Spleen (tissue), 11 donors: Measurements from ENCODE around the gene RPF1. TPM values are rescaled to one million over a fixed set of nuclear protein-coding genes. Genes with fewer than 3 reads are reported as not detected.

Source experiments
- DNase-seq: peaks from one replicate; pipeline ENCODE4 v3.0.0-alpha.2; 2020
- H3K27ac ChIP-seq, 8 donors: fragments of 200-600 bp; sonication (generic) in 7 of 8; 1 replicate in 4 of 8; 2 replicates in 4 of 8; pipeline versions ENCODE4 v1.5.0 to v1.8.0; 2016 to 2021; ENCODE audit warnings: inconsistent platforms in 4 of 8, mild to moderate bottlenecking in 4 of 8, moderate library complexity in 1 of 8
- H3K27me3 ChIP-seq, 7 donors: fragments of 200-600 bp; sonication (generic) in 6 of 7; replicated peaks in 1 of 7; 1 replicate in 4 of 7; 2 replicates in 3 of 7; pipeline versions ENCODE4 v1.5.0 to v1.8.0; 2016 to 2021; ENCODE audit warnings: inconsistent platforms in 3 of 7, mild to moderate bottlenecking in 1 of 7
- H3K36me3 ChIP-seq, 6 donors: fragments of 200-600 bp; sonication (generic) in 5 of 6; 1 replicate in 4 of 6; 2 replicates in 2 of 6; pipeline versions ENCODE4 v1.5.0 to v1.8.0; 2016 to 2021; ENCODE audit warnings: inconsistent platforms in 2 of 6
- H3K4me1 ChIP-seq, 6 donors: fragments of 200-600 bp; sonication (generic) in 5 of 6; 1 replicate in 3 of 6; 2 replicates in 3 of 6; pipeline versions ENCODE4 v1.5.0 to v1.8.0; 2016 to 2021; ENCODE audit warnings: inconsistent platforms in 3 of 6
- H3K4me3 ChIP-seq, 8 donors: fragments of 200-600 bp; sonication (generic) in 7 of 8; 1 replicate in 4 of 8; 2 replicates in 4 of 8; pipeline versions ENCODE4 v1.5.0 to v1.8.0; 2016 to 2021; ENCODE audit warnings: inconsistent platforms in 4 of 8, mild to moderate bottlenecking in 4 of 8, moderate library complexity in 2 of 8
- H3K9me3 ChIP-seq, 8 donors: fragments of 200-600 bp; sonication (generic) in 7 of 8; 1 replicate in 4 of 8; 2 replicates in 4 of 8; pipeline versions ENCODE4 v1.5.0 to v1.8.0; 2016 to 2021; ENCODE audit warnings: inconsistent platforms in 4 of 8
- CTCF ChIP-seq, 11 experiments: fragments of 200-600 bp in 7 of 11; fragments of 450-650 bp in 4 of 11; sonication (generic) in 4 of 11; IDR thresholded peaks in 8 of 11; conservative IDR thresholded peaks in 3 of 11; 1 replicate in 7 of 11; 2 replicates in 4 of 11; pipeline versions ENCODE4 v1.4.0 to v1.8.0; 2016 to 2021; ENCODE audit warnings: antibody characterized with exemption in 11 of 11, inconsistent platforms in 4 of 11, mild to moderate bottlenecking in 1 of 11
- POLR2A ChIP-seq, 3 donors: fragments of 450-650 bp; IDR thresholded peaks; one replicate each; pipeline ENCODE4 v1.5.1; 2017; ENCODE audit warnings: antibody characterized with exemption in 3 of 3, mild to moderate bottlenecking in 1 of 3
- POLR2AphosphoS5 ChIP-seq, 3 donors: sonication (generic); formaldehyde crosslinking; IDR thresholded peaks; one replicate each; pipeline ENCODE4 v1.5.1; 2017; ENCODE audit warnings: antibody characterized with exemption in 3 of 3
- WGBS, 5 donors: extraction: QIAGEN DNeasy Blood & Tissue Kit in 3 of 5; methylation state at CpG; one replicate each; pipeline versions ENCODE4 v1.1.5 to v1.1.7; 2013 to 2018; 5-methylcytosine and 5-hydroxymethylcytosine counted together
- intact Hi-C: fragments of 100-400 bp; cut with DNase I; formaldehyde crosslinking; loops from one replicate; pipeline ENCODE4 v1.15.0; 2023; ENCODE audit warnings: low total_unique reads
- polyA plus RNA-seq, 3 donors: library from polyadenylated mRNA; stranded (reverse); fragments of 200-250 nt; gene quantifications; one replicate each; pipeline ENCODE4 v1.2.1, GENCODE V29; 2013
- total RNA-seq, 7 donors: library from RNA; depleted of rRNA in 3 of 7; stranded (reverse); fragments of >200 nt in 3 of 7; fragmentation: NEBNext Ultra II Directional in 4 of 7; extraction: Animal tissue kit (Norgen Biotek cat#: 25700) in 4 of 7; gene quantifications; one replicate each; pipeline versions ENCODE4 v1.1.0 to v1.2.1, GENCODE V29; 2016 to 2021
- donor health status: healthy with polysubstance abuse.
- donor health status: DM: no; HTN: no; CAD: no; lungs with moderate emphysema.
- donor health status: DM: no; HTN: no; CAD: no.
- donor health status: Bipolar disorder and iron deficiency.
- donor health status: healthy.
- donor health status: DM: no; HTN: no; CAD: no.
- donor health status: DM: yes; HTN: yes; CAD: no.

RPF1 gene
- total and polyA plus RNA-seq, 10 donors, result 22.4 to 54.8 (median 29.3) TPM

GRCh38 chr1:84492726-84493125, 13.7 kb downstream of the RPF1 start:
- Histone ChIP-seq H3K9me3 (no peaks in the 10 kb centered on the region), H3K4me3 (no peak overlapping the region), H3K36me3 (peaks cover 2 to 96% (median 63%) of the 10 kb centered on the region in 6 donors), H3K4me1 (peaks cover 0 to 15% (median 1%) of the 10 kb centered on the region in 6 donors), H3K27ac (no peak overlapping the region), H3K27me3 (no peaks in the 10 kb centered on the region)
- TF ChIP-seq POLR2A (IDR thresholded peaks at IDR 0.05) (no peak), CTCF (IDR thresholded peaks at IDR 0.05 in 8 of 11, conservative IDR thresholded peaks at IDR 0.05 in 3 of 11) (no peak), POLR2AphosphoS5 (IDR thresholded peaks at IDR 0.05) (no peak)
- intact Hi-C loops, result no loop called here
- no peak for DNase-seq
- WGBS, 5 donors, result 75 to 97% (median 90%) methylated on average over 1 of the region's 1 CpG

- Histone ChIP-seq H3K9me3 (no peaks in the 10 kb centered on the region), H3K27ac (no peak overlapping the region), H3K27me3 (no peaks in the 10 kb centered on the region), H3K36me3 (peaks cover 2 to 97% (median 71%) of the 10 kb centered on the region in 6 donors), H3K4me1 (peaks cover 0 to 12% (median 3%) of the 10 kb centered on the region in 6 donors), H3K4me3 (no peak overlapping the region)
- intact Hi-C loops, result no loop called here
- no peak for TF ChIP-seq POLR2AphosphoS5 (IDR thresholded peaks at IDR 0.05)
- no peak for TF ChIP-seq POLR2A (IDR thresholded peaks at IDR 0.05)
- TF ChIP-seq CTCF (IDR thresholded peaks at IDR 0.05 in 8 of 11, conservative IDR thresholded peaks at IDR 0.05 in 3 of 11), result no peak
- 63 to 83% (median 80%) methylated on average over 1 of the region's 1 CpG for WGBS, 5 donors
- DNase-seq, result no peak
Observed at GRCh38 chr1:84493747-84494146, 14.7 kb downstream of the RPF1 start.

GRCh38 chr1:84496498-84496897, 17.4 kb downstream of the RPF1 start:
- peaks cover 2 to 100% (median 65%) of the 10 kb centered on the region in 6 donors for H3K36me3 ChIP-seq
- intact Hi-C loops, result no loop called here
- TF ChIP-seq POLR2AphosphoS5 (IDR thresholded peaks at IDR 0.05) (no peak), CTCF (IDR thresholded peaks at IDR 0.05 in 8 of 11, conservative IDR thresholded peaks at IDR 0.05 in 3 of 11) (no peak), POLR2A (IDR thresholded peaks at IDR 0.05) (no peak)
- no peak for DNase-seq
- no peak overlapping the region for H3K27ac ChIP-seq
- peaks cover 2 to 39% (median 23%) of the 10 kb centered on the region in 6 donors for H3K4me1 ChIP-seq
- no peaks in the 10 kb centered on the region for H3K9me3 ChIP-seq
- WGBS, 5 donors, result 85 to 98% (median 92%) methylated on average over 3 of the region's 3 CpGs
- H3K4me3 ChIP-seq, result no peak overlapping the region
- no peaks in the 10 kb centered on the region for H3K27me3 ChIP-seq

- no peak for DNase-seq
- TF ChIP-seq POLR2AphosphoS5 (IDR thresholded peaks at IDR 0.05), result no peak
- TF ChIP-seq POLR2A (IDR thresholded peaks at IDR 0.05), result no peak
- peaks cover 8 to 52% (median 34%) of the 10 kb centered on the region in 6 donors for H3K4me1 ChIP-seq
- H3K27ac ChIP-seq, result no peak overlapping the region
- H3K4me3 ChIP-seq, result no peak overlapping the region
- peaks cover 2 to 96% (median 60%) of the 10 kb centered on the region in 6 donors for H3K36me3 ChIP-seq
- no peaks in the 10 kb centered on the region for H3K27me3 ChIP-seq
- no peaks in the 10 kb centered on the region for H3K9me3 ChIP-seq
- intact Hi-C loops, result no loop called here
- 38 to 44% (median 41%) methylated on average over 2 of the region's 2 CpGs for WGBS, 5 donors
Observed at GRCh38 chr1:84497631-84498275, 18.7 kb downstream of the RPF1 start.
